GM10847 (cell line): ENCODE results near the gene KDELR3.

Source experiments
- POLR2A ChIP-seq: IDR thresholded peaks from 2 replicates; pipeline ENCODE4 v1.6.1; 2011; ENCODE audit not compliant: insufficient read length; ENCODE audit errors: extremely low read depth

Gene KDELR3

DNA sequence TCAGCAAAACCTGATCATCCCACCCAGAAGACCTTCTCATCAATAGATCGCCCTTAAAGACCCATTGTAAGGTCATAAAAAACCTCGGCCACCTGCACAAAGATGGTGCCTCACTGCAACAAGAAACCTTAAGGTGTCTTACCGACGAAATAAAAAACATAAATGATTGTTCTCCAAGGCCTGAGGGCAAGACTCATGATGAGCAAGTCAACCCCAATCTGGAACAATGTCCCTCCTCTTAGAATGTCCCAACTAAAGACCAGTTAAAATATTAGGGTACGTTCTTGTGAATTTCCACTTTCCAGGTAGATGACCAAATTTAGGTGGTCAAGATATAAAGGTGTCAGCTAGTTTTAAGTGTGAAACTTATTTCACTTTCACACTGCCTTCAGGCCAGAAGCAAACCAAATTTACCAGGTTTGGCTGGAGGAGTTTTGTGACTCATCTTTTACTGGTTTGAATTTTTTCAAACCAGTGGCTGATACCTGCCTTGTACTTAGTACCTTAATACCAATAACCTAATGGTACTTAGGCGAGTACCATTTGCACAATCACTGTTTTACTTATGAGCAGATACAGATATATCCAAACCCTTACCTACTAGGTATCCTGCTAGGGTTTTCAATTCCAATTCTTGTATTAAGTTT, 14.9 kb downstream of the KDELR3 start:
- TF ChIP-seq POLR2A = no peak

- TF ChIP-seq POLR2A = no peak
Measured at GRCh38 chr22:38484244-38484643, 16.3 kb downstream of the KDELR3 start.

GRCh38 chr22:38485783-38486182, 17.9 kb downstream of the KDELR3 start:
- TF ChIP-seq POLR2A = no peak

DNA sequence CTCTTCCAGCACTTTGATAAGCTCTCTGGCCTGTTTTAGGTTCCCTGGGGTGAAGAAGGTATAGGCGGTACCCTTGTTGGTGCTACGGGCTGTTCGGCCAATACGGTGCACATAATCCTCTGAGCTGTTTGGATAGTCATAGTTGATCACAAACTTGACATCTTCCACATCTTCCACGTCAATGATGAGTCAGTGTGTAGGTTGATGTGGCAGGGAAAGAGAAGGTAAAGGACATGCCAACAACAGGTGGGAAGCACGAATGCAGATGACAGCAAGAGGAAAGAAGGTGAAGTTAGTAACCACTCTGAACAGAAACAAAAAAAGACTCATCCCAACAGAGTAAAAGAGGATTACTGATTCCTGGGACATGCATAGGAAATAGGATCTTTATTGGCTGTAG, 20.1 kb downstream of the KDELR3 start:
- no peak for TF ChIP-seq POLR2A

GRCh38 chr22:38489142-38489541, 21.2 kb downstream of the KDELR3 start:
- TF ChIP-seq POLR2A = no peak

DNA sequence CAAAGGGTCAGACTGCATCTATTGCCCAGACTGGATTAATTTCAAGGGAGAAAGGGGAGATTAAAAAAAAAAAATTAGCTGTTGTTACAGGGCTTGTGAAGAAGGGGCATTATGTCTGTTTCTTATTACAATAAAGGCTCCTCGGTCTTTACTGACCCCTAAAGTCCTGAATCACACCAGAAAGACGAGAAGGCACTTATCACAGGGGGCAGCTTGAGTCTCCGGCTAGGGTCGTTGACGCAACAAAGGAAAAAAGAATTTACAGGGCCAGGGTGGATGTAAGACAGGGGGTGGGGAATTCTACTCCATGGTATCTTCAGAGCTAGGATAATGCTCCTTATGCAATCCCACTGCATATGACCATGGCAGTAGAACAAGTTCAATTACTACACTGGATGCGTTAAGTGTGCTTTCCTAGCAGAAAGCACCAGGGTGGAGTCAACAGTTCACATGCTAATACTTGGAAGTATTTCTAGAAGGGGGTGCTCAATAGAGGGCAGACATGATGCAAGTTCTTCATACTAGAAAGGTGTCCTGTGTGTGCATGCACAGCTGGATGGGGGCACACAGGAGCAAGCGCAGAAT, 21.8 kb downstream of the KDELR3 start:
- no peak for TF ChIP-seq POLR2A

DNA sequence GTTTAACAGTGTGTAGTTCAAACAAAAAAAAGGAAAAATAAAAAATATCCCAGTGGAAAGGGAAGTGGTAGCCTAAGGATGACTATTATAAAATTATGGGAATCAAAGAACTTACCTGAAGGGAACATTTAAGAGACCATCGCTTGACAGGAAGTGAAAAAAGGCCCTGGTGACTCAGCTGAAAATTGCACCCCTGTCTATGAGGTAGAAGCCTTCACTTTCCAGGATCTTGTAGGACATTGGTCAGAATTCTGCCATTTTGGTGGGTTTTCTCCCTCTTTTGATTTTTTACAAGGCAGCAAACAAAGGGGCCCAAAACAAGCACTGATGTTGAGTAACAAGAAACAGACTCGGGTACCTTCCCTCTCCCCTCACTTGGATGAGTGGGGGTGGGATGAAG, 22.6 kb downstream of the KDELR3 start:
- no peak for TF ChIP-seq POLR2A

DNA sequence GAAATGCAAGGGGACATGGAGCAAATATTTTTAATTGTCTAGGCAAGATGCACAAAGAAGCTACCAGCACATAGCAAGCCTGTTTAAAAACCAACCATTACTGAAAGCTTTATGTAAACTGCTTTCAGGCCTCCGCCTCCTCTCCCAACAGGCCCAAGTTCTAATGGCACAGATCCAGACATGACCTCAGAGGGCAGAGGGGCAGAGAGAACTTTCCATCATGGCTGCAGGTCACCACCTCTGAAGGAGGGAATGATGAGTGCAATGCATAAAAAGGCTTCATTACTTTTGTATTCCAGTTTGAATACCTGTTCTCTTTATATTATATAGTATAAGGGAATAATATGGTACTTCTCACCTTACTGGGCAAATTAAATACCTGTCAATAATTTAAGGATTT, 23.0 kb downstream of the KDELR3 start:
- TF ChIP-seq POLR2A = no peak

DNA sequence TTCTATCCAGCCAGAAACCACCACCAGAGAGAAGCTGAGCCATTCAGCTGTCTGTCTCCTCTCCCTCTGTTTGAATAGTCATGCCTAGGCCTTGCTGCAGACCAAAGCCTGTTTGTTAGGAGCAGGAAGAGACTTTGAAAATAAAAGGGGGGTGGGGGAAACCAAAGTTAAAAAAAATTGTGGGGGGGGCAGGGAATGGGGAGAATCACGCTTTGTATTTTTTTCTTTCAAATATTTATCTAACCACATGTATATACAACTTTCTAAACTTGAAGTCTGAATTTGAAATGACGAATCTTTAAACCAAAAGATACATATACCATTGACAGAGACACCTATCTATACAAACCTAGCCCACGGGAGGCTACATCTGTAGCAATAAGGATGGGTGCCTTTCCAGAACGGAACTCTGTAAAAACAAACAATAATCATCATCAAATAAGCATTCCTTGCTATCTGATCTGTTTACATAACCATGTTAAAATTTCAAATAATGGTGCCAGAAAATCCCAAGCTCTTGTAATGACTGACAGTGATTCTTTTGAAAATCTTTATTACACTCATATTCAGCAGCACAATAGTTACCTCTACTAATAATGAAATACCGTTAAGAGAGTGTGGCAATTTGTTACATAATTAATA, 23.9 kb downstream of the KDELR3 start:
- no peak for TF ChIP-seq POLR2A

DNA sequence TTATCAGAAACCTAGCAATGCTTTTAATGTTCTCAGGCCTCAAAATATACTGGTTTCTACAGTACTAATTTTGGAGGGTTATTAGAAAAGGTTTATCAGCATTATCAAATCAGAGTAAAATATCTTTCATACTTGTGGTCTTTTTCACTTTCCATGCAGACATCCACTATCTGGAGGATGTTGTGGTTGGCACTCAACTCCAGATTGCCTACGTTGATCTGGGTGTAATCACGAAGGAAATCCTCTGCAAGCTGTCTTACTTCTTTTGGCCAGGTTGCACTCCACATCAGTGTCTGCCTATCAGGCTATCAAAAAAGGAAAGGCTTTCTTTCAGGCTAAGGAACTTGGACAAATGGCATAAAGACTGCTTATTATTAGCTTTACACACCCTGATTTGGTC, 26.6 kb downstream of the KDELR3 start:
- no peak for TF ChIP-seq POLR2A

DNA sequence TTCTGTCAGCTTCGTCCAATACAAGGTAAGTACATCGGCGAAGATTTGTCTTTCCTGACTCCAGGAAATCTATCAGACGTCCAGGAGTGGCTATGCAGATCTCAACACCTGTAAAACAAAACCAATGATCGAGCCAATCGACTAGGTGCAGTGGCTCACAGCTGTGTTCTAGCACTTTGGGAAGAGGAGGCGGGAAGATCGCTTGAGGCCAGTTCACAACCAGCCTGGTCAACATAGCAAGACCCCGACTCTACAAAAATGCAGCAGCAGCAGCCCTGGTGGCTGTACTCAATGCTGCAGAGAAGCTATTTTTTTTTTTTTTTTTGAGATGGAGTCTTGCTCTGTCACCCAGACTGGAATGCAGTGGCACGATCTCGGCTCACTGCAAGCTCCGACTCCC, 27.0 kb downstream of the KDELR3 start:
- TF ChIP-seq POLR2A = no peak

- TF ChIP-seq POLR2A = no peak
Measured at GRCh38 chr22:38497869-38498268, 30.0 kb downstream of the KDELR3 start.

DNA sequence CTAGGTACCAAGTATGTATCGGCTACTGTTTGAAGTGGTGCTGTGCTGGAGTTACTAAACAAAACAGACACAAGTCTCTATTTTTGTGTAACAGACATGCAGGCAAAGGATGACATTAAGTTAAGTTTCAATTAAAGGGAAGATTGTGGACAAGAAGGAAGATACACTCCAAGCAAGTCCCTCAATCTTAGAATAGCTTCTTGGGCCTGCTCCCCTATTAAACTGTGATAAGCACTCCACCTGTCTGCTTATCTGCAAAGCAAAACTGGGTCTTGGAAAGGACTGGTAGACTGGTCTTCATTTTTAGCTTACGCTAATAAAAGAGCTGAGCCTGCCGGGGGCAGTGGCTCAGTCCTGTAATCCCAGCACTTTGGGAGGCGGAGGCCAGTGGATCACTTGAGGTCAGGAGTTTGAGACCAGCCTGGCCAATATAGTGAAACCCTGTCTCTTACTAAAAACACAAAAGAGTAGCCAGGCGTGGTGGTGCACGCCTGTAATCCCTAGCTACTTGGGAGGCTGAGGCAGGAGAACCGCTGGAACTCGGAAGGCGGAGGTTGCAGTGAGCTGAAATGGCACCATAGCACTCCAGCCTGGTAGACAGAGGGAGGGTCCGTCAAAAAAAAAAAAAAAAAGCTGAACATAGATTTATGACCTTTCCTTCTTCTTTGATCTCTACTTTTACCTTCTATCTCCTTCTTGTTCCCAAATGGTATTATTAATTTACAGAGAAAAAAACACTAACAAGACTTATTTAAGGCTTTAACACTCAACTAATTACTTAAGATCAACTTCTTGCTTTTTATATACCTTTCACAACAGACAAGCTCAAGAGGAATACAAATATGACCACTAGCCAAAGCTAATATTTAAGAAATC, 34.1 kb downstream of the KDELR3 start:
- no peak for TF ChIP-seq POLR2A

DNA sequence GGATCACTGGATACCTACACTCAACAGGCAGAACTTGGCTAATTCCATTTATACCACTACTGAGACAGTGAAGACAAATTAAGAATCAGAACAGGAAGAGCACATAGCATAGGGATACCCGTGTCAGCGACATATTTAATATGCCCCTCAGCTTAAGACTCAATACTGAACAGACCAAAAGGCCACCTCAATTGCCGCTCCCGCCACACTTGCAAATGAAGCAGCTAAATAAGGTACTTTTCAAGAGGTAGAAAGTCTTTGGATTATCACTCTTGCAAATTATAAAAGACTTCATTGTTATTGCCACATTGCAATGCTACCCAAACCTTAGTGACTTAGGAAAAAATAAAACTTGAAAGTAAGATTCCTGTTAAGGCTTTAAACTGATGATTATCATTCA, 35.1 kb downstream of the KDELR3 start:
- TF ChIP-seq POLR2A = no peak

GRCh38 chr22:38504731-38505540, 37.0 kb downstream of the KDELR3 start:
- no peak for TF ChIP-seq POLR2A
